Stomach smooth muscle (tissue), 2 donors: ENCODE data around the gene MAGI1.

Source experiments
- H3K27ac ChIP-seq: one replicate; pipeline ENCODE4 v1.7.0; 2013; ENCODE audit warnings: mild to moderate bottlenecking, low read length, inconsistent platforms
- H3K27me3 ChIP-seq, 2 donors: one replicate each; pipeline ENCODE4 v1.7.0; 2013; ENCODE audit warnings: low read length in 2 of 2; ENCODE audit not compliant: insufficient read depth in 2 of 2, control insufficient read depth in 1 of 2
- H3K36me3 ChIP-seq, 2 donors: one replicate each; pipeline ENCODE4 v1.7.0; 2013; ENCODE audit warnings: low read length in 2 of 2; ENCODE audit not compliant: control insufficient read depth in 2 of 2, insufficient read depth in 2 of 2
- H3K4me1 ChIP-seq: one replicate; pipeline ENCODE4 v1.7.0; 2013; ENCODE audit warnings: low read length; ENCODE audit not compliant: control insufficient read depth, insufficient read depth
- H3K4me3 ChIP-seq, 2 donors: one replicate each; pipeline ENCODE4 v1.7.0; 2013; ENCODE audit warnings: low read length in 2 of 2
- H3K9ac ChIP-seq, 2 donors: one replicate each; pipeline ENCODE4 v1.7.0; 2013; ENCODE audit warnings: low read length in 2 of 2, mild to moderate bottlenecking in 1 of 2
- H3K9me3 ChIP-seq, 2 donors: one replicate each; pipeline ENCODE4 v1.7.0; 2013; ENCODE audit warnings: low read length in 2 of 2; ENCODE audit not compliant: control insufficient read depth in 2 of 2
- donor health status: healthy.
- donor health status: Pancreatic carcinoma.

MAGI1 gene

DNA sequence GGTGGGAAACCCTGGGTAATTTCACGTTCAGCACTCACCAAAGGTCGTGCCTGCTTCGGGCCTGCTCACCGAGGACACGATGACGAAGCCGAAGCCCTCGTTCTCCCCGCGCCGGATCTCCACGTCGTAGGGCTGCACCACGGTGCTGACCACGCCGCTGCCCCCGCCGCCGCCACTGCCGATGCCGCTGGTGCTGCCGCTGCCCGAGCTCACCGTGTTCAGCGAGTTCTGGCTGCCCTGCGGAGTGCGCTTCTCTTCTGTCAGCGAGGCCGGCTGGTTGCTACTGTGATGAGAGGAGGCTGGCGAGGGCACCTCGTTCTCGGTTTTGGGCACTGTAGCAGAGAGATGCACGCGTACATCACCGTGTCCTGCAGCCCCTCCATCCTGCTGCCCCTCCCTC, 659.5 kb downstream of the MAGI1 start:
- Histone ChIP-seq H3K27ac (no peak overlapping the region), H3K9me3 (no peaks in the 10 kb centered on the region), H3K4me3 (no peak overlapping the region), H3K9ac (no peak overlapping the region), H3K27me3 (no peaks in the 10 kb centered on the region), H3K36me3 (peaks cover 16 to 22% of the 10 kb centered on the region in 2 donors), H3K4me1 (no peaks in the 10 kb centered on the region)

DNA sequence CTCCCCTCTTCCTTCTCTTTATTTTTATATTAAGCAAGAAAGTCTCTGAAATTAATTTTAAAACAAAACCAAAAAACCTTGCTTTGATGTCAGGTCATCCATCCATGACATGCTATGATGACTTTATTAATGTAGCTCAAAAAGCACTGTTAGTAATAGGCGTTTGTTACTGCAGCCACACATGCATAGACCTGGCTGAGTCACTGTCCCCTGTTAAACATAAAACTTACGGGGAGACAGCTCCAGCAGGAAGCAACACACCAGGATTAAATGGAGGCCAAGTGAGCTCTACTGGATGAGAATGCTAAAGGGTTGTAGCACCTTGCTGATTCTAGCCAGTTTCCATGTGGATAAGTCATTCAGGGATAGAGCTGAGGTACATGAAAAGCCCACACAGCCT, 661.1 kb downstream of the MAGI1 start:
- Histone ChIP-seq H3K27me3 (no peaks in the 10 kb centered on the region), H3K9ac (no peak overlapping the region), H3K36me3 (peaks cover 16% of the 10 kb centered on the region in 2 donors), H3K9me3 (no peaks in the 10 kb centered on the region), H3K4me1 (no peaks in the 10 kb centered on the region), H3K27ac (no peak overlapping the region), H3K4me3 (no peak overlapping the region)

DNA sequence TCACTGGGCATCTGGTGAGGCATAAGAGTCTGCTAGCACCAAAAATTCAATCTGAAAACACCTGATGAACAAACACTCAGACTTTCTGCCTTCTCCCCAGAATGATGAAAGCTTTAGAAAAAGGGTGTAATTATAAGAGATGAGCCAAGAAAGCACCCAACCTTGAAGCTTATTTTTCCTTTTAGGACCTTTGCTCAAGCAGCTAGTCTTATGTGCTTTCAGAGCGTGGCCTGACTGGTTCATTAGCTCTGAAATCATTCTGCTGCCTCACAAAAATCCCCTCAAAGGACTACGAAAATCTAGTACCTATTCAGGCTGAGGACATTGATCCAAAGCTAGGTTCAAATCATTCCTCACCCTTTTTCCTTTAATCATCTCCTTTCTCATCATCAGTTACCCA, 662.3 kb downstream of the MAGI1 start:
- Histone ChIP-seq H3K9ac (no peak overlapping the region), H3K36me3 (peaks cover 10 to 12% of the 10 kb centered on the region in 2 donors), H3K27ac (no peak overlapping the region)

DNA sequence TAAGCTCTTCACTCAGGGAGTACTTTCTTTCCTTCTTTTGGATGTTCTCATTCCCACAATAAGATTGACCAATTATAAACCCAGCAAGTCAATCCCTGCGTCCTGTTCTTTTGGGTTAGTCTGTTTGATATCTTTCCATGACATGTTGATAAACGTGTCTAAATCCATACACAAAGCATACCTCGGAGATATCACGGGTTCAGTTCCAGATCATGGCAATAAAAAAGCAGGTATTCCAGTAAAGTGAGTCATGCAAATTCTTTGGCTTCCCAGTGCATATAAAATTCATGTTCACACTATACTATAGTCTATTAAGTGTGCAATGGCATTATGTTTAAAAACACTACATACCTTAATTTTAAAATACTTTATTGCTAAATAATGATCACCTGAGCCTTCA, 667.7 kb downstream of the MAGI1 start:
- Histone ChIP-seq H3K36me3 (no peaks in the 10 kb centered on the region), H3K9ac (no peak overlapping the region), H3K4me3 (no peak overlapping the region), H3K27me3 (no peaks in the 10 kb centered on the region), H3K4me1 (no peaks in the 10 kb centered on the region), H3K27ac (no peak overlapping the region), H3K9me3 (no peaks in the 10 kb centered on the region)

More for the DNA sequence above, 662.3 kb downstream of the MAGI1 start:
- no peak overlapping the region for H3K4me3 ChIP-seq
- H3K9me3 ChIP-seq = no peaks in the 10 kb centered on the region
- no peaks in the 10 kb centered on the region for H3K4me1 ChIP-seq
- no peaks in the 10 kb centered on the region for H3K27me3 ChIP-seq

DNA sequence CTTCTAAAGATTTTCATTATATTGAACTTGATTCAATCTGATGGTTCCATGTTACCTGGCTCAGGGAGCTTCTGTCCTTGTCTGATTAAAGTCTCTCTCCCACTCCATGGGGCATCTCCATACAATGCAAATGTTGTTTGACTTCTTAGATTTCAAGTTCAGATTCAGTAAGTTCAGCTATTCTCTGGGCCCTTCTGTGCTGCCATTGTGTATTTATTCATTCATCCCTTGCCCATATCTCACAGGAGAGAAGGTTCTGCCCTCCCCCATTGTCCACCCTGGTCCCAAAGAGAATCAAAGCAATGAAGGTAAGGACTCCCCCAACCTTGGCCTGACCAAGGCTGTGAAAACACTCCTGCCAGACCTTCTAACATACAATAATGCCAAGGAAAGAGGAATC, 669.9 kb downstream of the MAGI1 start:
- Histone ChIP-seq H3K36me3 (peaks cover 0 to 2% of the 10 kb centered on the region in 2 donors), H3K9me3 (no peaks in the 10 kb centered on the region), H3K27ac (no peak overlapping the region), H3K9ac (no peak overlapping the region), H3K4me3 (no peak overlapping the region), H3K4me1 (no peaks in the 10 kb centered on the region), H3K27me3 (no peaks in the 10 kb centered on the region)

DNA sequence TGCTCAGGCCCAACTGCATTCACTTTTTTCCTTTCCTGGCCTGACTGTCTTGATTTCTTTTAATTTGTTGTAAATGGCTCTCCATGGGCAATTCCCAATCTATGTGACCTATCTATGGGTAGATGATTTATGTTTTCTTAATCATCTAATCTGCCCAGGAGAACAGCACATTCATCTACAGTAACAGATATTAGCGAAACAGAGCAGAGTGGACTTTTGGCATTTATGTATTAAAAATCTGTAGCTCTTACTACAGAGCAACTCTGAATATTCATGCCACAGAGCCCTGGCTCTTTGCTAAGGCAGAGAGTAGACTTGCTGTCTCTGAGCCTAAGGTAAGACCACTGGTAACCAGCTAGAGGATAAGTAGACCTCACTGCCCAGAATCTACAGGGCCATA, 676.0 kb downstream of the MAGI1 start:
- Histone ChIP-seq H3K9me3 (no peaks in the 10 kb centered on the region), H3K27me3 (no peaks in the 10 kb centered on the region), H3K36me3 (peaks cover 16 to 20% of the 10 kb centered on the region in 2 donors), H3K4me1 (no peaks in the 10 kb centered on the region), H3K9ac (no peak overlapping the region), H3K27ac (no peak overlapping the region), H3K4me3 (no peak overlapping the region)

DNA sequence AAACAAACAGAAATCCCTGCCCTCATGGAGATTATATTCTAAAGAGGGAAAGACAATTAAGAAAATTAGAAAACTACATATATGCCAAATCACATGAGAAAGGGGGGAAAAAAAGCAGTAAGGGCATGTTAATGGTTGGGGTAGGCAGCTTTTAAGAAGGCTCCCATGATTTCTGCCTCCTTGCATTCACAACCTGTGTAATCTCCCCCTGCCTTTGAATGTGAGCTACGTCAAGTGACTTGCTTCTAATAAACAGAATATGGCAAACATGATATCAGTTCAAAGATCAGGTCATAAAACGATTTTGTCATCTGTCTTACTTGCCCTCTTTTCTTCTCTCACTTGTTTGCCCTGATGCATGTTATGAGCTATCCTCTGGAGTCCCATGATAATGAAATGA, 677.3 kb downstream of the MAGI1 start:
- peaks cover 16 to 20% of the 10 kb centered on the region in 2 donors for H3K36me3 ChIP-seq

DNA sequence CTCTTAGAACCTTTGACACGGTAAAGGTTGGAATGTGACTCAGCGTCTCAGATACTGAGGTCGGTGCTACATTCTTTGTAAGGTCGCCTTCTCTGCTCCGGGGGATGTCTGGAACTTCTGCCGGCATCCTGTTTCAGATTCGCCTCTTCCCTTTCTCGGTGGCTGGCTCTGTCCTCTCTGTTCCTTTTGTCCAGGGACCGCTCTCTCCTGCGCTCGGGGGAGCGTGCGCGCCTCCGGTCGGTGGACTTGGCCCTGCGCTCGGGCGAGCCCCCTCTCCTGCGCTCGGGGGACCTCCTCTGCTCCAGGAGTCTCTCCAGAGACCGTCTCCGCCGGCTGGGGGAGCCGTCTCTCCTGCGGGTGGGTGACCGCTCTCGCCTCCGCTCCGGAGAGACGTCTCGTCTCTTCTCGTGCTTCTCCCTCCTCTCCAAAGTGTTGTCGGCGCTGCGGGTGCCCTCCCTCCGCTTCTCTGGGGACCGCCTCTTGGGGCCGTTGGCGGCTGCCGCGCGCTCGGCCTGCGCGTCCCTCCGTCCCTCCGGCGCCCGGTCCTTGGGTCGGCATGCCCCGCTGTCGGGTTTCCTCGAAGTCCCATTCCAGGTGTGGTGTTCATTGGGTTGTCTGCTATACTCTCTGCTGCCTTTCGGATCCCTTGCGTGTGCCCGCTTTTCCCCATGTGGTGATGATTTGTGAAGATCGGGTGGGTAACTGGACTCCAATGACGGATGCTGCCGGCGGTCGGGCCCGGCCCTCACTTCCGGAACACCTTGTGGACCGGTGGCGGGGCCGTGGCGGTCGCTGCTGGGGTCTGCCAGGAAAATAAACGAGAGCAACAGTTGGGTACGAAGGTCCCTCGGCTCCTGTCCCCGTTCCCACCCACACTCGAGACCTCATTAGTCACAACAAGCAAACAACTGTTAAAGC, 682.1 kb downstream of the MAGI1 start:
- Histone ChIP-seq H3K9me3 (no peaks in the 10 kb centered on the region), H3K4me3 (peak overlapping the region in 1 of 2 donors; percentile 40), H3K4me1 (no peaks in the 10 kb centered on the region), H3K36me3 (peaks cover 6 to 11% of the 10 kb centered on the region in 2 donors), H3K27me3 (no peaks in the 10 kb centered on the region), H3K27ac (no peak overlapping the region), H3K9ac (no peak overlapping the region)

More for the DNA sequence above, 677.3 kb downstream of the MAGI1 start:
- Histone ChIP-seq H3K9ac (no peak overlapping the region), H3K4me1 (no peaks in the 10 kb centered on the region), H3K9me3 (no peaks in the 10 kb centered on the region), H3K27ac (no peak overlapping the region), H3K27me3 (no peaks in the 10 kb centered on the region), H3K4me3 (no peak overlapping the region)

DNA sequence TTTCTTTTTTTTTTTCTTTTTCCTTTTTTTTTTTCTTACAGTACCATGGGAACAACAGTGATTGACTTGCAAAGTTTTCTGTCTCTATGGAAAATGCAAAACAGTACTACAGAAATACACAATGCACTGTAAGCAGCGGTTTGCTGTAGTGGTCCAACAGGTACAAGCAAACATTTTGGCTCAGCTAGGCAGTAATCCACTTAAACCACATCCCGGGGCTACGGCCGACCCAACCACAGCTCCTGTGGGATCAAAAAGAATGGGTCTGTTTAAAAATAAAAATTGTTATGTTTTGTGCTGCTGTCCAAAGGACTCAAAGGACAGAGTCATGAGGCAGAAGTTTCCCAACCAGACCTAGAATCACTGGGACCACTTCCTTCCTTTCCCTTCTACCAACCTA, 683.8 kb downstream of the MAGI1 start:
- Histone ChIP-seq H3K4me1 (no peaks in the 10 kb centered on the region), H3K36me3 (peaks cover 4 to 6% of the 10 kb centered on the region in 2 donors), H3K4me3 (no peak overlapping the region), H3K9me3 (no peaks in the 10 kb centered on the region), H3K9ac (no peak overlapping the region), H3K27ac (no peak overlapping the region), H3K27me3 (no peaks in the 10 kb centered on the region)

DNA sequence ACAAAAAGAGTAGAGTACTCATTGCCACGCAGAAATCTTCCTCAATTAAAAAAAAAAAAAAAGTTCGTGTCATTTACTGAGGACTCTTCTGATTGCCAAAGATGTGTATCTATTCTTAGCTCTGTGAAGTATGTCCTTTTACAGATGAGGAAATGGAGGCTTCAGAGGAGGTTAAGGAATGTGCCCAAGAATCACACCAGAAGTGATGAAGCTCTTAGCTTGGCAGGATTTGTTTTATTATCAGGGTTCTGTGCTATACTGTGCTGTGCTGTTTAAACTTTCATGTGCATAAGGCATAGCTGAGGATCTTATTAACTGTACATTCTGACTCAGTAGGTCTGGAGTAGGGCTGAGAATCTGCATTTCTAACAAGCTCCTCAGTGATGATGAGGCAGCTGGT, 685.8 kb downstream of the MAGI1 start:
- no peak overlapping the region for H3K4me3 ChIP-seq
- H3K9me3 ChIP-seq = no peaks in the 10 kb centered on the region
- H3K36me3 ChIP-seq = peaks cover 0 to 2% of the 10 kb centered on the region in 2 donors
- no peak overlapping the region for H3K27ac ChIP-seq
- H3K27me3 ChIP-seq = no peaks in the 10 kb centered on the region
- H3K9ac ChIP-seq = no peak overlapping the region
- H3K4me1 ChIP-seq = no peaks in the 10 kb centered on the region

DNA sequence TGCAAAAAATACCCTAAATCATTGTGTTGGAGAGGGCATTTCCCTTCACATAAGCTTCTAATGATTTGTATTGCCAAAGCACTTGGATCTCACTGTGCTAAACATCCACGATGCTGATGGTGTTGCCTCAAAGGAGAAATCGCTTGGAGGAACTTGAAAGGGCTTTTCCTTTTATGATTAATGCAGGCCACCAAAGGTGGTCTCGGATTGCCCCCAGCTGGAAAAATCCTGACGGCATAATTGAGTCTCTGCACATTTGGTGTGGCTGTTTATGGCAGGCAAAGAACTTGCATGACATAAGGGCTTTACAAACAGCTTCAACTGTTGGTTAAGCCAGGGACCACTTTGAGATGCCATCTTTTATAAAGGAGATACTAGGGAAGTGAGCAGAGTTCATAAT, 687.0 kb downstream of the MAGI1 start:
- H3K36me3 ChIP-seq = peaks cover 0 to 2% of the 10 kb centered on the region in 2 donors
- H3K4me1 ChIP-seq = no peaks in the 10 kb centered on the region
- H3K9me3 ChIP-seq = no peaks in the 10 kb centered on the region
- no peak overlapping the region for H3K27ac ChIP-seq
- no peaks in the 10 kb centered on the region for H3K27me3 ChIP-seq
- no peak overlapping the region for H3K4me3 ChIP-seq
- no peak overlapping the region for H3K9ac ChIP-seq
